Germinal center (tissue), 1 donor: ENCODE data around the gene CPEB4.

ENCODE experiments used
- DNase-seq: peaks from one replicate; pipeline ENCODE4 v3.0.0; 2012; ENCODE audit warnings: mixed read lengths, low spot score

Gene CPEB4

GRCh38 chr5:173884402-173885053 lies 3.6 kb upstream of the CPEB4 start:
- no peak for DNase-seq

DNA sequence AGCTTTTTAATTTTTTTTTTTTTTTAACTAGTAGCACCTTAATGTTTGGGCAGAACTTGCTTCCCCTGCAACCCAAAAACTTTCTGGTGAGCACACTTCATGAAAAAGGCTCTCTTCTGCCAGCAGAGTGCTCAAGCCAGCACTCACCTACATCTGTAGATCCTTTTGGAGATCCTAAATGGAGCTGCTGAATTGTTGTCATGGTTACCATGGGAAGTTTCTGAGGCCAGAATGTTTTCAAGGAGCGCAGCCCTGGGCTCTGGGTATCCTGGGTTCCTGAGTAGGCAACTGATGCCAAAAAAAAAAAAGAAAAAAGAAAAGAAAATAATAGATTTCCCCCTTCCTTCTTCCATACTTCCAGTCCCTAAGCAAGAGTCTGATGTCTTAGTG lies 3.1 kb upstream of the CPEB4 start:
- DNase-seq = no peak

DNA sequence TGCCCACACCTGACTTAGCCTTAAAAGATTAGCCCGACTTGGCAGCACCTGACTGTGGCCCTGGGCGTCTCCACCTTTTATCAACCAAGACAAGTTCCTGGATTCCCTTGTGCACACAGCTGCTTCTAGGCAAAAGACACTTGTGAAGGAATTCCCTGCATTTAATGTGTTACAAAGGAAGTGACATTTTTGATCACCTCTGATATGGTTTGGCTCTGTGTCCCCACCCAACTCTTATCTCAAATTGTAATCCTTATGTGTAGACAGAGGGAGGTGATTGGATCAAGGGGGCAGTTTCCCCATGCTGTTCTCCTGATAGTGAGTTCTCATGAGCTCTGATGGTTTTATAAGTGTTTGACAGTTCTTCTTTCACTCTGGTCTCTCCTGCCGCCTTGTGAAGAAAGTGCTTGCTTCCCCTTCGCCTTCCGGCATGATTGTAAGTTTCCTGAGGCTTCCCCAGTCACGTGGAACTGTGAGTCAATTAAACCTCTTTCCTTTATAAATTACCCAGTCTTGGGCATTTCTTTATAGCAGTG lies 2.6 kb upstream of the CPEB4 start:
- no peak for DNase-seq

DNA sequence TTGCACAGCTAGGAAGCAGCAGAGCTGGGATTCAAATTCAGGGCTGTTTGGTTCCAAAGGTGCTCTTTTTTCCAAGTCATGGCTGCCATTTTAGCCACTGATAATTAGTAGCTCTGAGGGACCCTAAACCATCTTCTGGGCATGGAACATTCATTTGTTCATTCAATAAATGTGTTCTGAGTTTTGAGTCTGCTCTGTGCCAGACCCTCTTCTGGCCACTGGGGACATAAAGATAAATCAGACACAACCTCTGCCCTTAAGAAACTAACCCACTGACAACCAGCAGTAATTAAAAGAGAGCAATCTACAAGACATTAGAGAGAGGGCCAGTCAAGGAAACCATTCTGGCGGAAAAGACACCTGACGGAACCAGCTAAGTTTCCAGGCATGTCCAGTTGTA lies 2.0 kb upstream of the CPEB4 start:
- no peak for DNase-seq

DNA sequence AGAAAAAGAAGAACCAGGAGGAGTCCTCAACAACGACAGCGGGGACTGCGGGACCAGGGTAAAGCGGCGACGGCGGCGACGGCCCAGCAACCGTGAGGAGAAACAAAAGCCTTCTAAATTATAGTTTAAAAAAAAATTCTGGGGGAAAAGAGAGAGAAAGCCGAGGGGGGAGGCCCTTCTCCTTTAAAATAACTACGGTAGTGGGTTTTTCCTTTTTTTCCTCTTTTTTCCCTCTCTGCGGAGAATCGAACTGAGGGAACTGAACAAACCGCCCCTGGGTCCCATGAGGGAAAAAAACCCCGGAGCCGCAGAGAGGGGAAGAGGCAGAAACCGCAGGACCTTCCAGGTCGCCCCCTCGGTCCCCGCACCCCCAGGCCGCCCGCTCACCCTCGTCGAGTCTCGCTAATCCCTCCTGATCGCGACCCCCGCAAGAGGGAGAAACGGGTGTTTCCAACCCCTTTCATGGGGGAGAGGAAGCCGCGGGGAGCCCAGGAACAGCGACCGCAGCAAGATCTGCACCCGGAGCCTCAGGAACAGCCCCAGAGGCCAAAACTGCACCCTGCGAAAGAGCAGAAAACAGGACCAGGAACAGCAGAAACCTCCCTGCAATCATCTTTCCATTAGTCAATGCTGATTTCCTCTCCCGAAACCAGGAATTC lies 453 bp downstream of the CPEB4 start:
- no peak for DNase-seq

- no peak for DNase-seq
Observed at GRCh38 chr5:173890195-173890991, 2.2 kb downstream of the CPEB4 start.

DNA sequence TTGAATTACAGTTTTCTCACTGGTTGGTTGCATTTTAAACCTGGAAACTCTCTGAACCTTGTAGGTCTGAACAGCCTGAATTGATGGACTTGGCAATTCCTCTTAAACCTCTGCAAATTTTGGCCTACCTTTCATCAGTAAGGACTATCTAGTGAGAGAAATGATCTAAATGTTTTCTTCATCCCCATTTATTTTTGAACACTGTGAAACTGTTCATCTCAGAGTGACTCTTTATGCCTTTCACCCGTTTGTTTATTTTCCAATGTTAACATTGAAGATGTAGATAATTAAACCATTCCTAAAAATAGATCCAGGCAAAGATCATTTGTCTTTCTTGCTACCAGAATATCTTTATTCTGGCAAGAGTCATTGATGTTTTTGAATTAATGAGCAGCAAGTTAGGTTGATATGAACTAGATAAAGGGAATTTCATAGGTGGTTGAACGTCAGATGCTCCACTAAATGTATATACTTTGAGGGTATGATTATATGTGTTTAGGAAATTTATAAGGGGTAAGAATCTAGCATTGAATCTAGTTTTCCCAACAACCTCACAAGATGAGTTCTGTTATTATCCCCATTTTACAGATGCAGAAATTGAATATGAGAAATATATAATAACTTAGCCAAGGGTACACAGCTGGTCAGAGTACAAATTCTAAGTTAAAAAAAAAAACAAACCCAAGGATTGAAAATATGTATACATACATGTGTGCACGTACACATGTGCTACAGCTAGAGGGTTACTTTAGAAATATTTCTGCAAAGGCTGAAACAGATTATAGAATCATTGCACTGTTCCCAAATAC lies 3.4 kb downstream of the CPEB4 start:
- DNase-seq = no peak

- DNase-seq = no peak
Observed at GRCh38 chr5:173893192-173893561, 5.0 kb downstream of the CPEB4 start.

DNA sequence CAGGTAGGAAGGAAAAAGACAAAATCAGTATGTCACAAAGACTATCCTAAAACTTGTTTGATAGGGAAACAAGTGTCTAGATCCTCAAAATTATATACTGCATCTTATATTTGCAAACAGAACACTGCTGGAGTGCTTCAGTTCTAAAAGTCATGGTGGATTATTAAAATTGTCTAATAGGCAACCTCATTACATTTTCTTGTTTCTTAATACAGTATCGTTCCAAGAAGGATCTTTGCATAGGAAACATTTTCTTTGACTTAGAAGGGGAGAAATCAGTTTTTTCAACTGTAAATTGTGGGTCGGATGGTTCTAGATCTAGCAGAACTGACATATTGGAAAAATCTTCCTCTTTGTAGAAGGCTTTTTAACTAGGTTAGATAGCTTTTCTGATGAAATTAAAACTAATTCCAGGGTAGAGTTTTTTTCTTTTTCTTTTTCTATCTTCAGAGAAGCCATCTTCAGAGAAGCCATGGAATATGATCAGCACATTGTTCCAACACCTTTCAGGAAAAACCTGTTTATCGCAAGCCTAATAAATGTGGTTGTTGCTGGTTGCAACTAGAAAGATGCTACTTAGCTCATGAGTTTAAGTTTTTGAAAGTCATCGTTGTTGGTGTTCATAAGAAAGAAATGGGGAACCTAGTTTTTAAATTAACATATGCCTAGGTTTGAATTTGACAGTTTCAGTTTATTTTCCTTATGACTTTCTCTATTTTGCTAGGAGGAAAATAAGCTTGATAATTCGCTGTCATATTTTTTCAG lies 7.4 kb downstream of the CPEB4 start:
- no peak for DNase-seq

DNA sequence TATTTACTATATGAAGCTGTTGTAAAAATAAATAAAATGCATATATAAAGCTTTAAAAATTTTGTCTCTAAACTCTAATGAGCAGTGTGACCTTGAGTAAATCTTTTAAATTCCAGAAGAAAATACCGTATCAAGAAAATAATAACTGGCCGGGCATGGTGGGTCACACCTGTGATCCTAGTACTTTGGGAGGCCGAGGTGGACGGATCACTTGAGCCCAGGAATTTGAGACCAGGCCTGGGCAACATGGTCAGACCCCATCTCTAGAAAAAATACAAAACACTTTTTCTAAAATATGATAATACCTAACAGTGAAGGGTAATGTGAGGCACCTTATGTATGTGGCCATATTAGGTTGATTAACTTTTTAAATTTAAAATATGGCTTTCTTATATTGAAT lies 8.5 kb downstream of the CPEB4 start:
- DNase-seq = no peak

DNA sequence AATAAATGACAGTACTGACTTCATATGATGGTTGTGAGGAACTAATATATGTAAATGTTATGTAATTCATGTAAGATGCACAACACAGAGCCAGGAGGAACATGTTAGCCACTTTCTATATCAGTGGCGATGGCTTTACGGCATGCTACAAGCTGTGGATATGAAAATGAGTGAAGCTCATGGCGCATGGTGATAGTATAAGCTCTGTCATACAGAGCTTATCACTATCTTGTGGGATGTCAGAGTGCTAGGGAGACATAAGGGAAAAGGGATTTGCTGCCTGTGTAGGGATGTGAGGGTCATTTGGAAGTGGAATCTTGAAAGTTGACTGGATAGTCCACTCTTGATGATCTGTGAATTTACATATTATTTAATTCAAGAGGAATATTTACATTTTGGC lies 13.6 kb downstream of the CPEB4 start:
- no peak for DNase-seq

- no peak for DNase-seq
Observed at GRCh38 chr5:173902334-173902733, 14.2 kb downstream of the CPEB4 start.

GRCh38 chr5:173902743-173903142 lies 14.6 kb downstream of the CPEB4 start:
- no peak for DNase-seq

GRCh38 chr5:173903396-173904140 lies 15.4 kb downstream of the CPEB4 start:
- no peak for DNase-seq

DNA sequence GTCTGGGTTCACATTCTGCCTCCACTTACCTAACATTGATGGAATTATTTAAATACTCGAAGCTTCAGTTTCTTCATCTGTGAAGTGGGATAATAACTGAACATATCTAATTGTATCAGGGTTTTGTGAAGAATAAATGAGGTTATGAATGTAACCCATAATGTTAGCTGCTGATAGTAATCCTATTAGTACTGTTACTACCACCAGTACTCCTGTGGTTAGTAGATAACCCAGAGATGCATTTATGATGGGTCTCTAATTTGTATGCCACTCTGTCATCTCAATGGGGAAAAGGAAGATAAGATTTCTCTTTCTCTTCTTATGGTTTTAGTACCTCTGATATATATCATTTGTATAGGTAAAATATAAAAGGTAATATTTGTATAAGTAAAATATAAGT lies 16.0 kb downstream of the CPEB4 start:
- no peak for DNase-seq

- no peak for DNase-seq
Observed at GRCh38 chr5:173907284-173907683, 19.1 kb downstream of the CPEB4 start.

GRCh38 chr5:173907686-173908371 lies 19.7 kb downstream of the CPEB4 start:
- no peak for DNase-seq

DNA sequence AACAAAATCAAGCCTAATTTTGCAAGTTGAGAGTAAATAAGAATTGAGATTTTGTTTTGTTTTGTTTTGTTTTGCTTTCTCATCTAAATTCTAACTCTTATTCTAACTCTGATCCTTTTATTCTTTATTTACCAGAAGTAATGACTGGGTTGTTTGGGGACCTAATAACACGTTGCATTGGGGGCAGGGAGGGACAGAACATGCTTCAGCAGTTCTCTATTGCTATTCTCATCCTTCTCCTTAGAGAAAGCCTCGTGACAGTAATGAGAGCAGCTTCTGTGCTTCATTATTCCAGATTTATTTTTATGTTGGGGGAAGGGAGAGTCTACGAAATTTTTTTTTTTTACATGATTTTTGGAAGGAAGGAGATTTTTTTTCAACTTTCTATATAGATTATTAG lies 21.1 kb downstream of the CPEB4 start:
- no peak for DNase-seq

DNA sequence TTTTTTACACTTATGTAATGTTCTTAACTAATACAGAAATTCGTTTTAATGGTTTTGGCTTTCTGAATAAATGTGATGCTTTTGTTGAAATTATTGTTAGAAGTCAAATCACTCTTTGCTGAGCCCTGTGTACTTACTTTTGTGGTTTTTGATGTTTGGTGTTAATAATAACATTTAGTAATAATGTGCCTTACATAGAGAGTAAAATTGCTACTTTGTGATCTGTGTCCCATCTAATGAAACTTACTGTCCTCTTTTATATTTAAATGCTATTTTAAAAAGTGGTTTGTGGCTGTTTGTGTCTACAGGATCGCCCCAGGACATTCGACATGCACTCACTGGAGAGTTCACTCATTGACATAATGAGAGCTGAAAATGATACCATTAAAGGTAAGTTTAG lies 22.1 kb downstream of the CPEB4 start:
- no peak for DNase-seq

GRCh38 chr5:173911623-173912022 lies 23.5 kb downstream of the CPEB4 start:
- no peak for DNase-seq
